Measurements from ENCODE around the gene MAFF.

MAFF gene

DNA sequence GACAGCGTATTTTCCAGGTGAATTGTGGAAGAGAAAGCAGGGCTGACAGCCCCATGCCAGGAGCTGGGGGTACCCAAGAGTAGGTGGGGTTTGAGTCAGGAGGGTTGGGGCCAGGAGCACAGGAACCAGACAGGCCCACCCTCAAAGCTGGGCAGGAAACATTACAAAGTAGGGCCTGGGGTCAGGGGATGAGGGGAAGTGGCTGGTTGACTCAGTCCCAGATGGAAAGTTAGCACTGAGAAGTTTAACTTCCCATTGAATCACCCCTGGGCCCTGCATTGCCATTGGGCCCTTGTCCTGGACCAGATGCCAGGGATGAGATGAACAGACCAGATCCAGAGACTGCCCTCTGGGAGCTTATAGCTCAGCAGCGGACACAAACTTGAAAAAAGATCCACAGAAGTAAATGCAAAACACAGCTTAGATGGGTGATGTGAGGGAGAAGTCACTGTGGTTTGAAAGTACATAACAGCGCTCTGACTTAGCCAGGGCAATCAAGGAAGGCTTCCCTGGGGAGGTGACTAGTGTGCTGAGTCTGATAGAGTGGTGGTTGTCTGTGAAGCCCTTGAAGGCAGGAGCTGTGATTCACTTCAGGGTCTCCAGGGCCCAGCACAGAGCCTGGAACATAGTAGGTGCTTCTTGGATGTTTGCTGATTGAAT is 2.2 kb downstream of the MAFF start:
- no peak for DNase-seq (ENCODE audit: low read depth in 2 of 2)

DNA sequence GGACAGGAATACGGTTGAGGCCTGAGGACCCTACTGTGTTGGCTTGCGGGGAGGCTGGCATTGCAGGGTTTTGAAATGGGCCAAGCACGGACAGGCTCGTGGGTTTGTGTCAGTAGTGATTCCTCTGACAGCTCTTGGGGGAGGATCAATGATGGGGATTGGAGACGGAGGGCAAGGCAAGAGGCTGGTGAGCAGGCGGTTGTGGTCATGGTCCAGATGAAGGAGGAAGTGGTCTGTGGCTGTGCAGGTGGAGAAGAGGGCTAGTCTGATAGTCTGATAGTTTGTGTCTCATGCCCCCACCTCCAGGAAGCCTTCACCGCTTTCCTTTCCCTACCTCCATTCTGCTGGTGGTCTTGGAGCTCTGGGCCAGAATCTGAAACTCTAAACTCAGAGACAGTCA is 3.0 kb downstream of the MAFF start:
- DNase-seq (ENCODE audit: low read depth in 2 of 2) = no peak

DNA sequence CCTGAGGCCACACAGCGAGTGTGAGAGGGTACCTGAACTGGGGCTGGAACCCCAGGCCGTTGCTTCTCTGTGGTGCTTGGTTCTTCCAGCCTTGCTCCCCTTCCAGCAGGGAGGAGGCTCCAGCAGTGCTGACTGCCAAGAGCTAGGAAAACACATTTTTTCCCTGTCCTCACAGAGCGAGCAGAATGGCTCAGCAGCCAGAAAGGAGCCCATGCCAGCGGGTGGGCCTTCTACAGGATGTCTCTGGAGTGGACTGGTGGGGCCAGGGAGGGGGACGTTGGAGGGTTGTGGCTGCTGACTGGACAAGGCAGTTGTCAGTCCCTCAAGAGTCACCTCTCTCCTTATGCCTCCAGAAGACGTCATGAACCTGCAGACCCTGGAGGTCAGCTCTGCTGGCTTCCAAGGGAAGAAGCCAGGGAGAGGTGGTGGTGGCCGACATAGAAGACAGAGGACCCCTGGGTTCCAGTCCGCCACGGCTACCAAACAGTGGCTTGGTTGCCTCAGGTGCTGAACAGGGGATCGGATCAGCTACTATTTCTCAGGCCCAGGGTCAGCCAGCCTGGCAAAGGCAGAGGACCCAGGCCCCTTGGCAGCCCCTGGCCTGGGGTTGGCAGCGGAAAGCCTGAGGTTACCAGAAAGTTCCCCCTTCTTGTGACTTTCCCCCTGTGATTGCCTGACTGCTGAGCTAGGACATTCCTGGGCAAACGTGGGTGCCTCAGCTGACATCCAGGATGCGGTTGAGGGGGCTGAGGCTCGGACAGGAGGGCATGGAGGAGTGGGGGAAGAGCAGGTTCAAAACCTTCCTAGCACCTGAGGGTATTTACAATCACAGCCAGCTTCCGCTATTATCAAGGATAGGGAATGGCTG is 3.7 kb downstream of the MAFF start:
- peak; percentile 44 to 57 for DNase-seq (ENCODE audit: low read depth in 2 of 2)

DNA sequence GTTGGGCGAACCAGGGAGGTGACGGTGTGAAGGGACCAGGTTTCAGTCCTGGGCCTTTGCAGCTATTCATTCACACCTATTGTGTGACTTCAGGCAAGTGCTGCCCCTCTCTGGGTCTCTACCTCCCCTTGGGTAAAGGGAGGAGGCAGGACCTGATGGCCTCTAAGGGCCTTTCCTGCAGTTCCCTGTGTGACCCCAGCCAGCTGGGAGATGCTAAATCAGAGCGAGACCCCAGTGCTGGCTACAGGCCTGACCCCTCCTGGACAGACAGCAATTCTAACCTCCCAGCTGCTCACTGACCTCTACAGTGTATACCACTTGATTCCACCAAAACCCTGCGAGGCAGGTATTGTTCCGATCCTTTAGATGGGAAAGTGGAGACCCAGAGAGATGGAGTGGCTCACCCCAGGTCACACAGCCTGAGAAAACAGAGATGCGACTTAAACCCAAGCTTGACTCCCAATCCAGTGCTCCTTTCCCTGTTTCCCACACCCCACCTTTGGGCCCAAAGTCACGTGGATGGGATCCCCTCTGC is 6.2 kb downstream of the MAFF start:
- DNase-seq (ENCODE audit: low read depth in 2 of 2) = no peak

DNA sequence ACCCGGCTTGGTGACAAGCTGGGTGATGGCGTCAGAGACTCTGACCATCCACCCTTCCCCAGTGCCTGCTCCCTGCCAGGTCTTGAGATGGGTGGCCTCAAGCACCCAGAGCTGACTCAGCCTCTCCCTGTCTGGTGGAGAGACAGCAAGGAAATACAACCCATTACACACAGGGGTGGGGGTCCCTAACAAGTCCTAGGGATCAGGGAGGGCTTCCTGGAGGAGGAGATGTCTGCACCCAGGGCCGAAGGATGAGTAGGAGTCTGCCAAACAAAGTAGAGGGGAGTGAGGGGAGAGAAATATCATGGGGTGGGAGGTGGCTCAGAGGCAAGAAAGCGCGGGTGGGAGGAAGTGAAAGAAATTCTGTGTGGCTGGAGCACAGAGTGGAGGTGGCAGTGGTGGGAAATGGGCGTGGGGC is 6.8 kb downstream of the MAFF start:
- no peak for DNase-seq (ENCODE audit: low read depth in 2 of 2)

DNA sequence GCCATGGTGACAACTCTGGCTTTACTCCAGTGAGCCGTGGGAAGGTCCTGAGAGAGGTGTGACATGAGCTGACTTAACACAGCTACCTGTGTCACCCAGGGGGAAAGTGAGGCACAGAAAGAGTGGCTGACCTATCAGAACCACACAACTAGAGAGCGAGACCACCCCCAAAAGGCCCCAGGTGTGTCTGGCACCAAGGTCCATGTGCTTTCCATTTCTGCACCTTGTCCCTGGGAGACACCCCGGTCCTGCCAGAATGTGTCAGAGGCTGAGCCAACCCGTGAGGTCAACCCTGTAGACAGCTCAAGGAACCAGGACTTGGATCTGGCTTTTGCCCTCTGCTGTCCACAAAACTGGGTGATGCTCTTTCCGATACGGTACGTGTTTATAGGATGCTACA is 9.8 kb downstream of the MAFF start:
- no peak for DNase-seq (ENCODE audit: low read depth in 2 of 2)

DNA sequence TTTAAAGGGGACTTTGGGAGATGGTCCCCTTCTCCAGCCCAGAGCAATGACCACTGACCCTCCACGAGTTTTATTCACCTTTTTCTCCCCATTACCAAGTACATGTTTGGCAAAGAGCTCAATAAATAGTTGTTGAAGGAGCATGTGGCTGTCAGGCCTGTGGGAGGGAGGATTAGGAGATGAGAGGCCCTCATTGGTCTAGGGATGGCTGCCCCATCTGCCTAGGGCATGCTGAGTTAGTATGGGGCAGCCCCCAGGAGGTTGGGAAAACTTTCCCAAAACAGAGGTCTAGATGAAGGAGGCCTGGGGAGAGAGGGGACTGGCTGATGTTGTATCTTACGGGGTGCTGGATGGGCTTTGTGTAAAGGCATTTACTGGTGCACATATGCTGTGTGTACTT is 10.6 kb downstream of the MAFF start:
- no peak for DNase-seq (ENCODE audit: low read depth in 2 of 2)

DNA sequence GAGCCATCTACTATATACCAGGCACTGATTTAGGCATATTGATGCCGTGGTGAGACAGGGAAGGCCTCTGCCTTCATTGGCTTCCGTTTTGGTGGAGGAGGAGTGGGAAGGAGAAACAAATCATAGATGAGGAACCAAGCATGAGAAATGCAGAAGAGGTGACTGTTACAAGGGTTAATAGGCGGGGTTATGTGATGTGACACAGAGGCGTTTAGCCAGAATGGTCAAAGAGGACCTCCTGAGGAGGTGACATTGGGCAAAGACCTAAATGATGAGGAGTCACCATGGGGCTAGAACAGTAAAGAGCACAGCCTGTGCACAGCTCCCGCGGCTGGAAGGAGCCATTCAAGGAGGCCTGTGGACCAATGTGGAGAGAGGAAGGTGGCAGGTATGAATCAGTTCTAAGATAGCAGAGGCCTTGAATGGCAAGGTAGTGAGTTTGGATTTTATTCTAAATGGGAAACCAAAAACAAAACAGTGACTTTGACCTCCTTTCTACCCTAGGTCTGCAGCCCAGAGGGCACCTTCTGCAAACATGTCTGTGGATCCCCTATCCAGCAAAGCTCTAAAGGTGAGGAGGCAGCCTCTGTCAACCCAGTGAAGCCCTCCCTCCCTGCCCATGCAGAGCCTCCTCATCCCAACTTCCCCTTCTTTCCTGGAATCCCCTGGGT is 11.7 kb downstream of the MAFF start:
- DNase-seq (ENCODE audit: low read depth in 2 of 2) = no peak

DNA sequence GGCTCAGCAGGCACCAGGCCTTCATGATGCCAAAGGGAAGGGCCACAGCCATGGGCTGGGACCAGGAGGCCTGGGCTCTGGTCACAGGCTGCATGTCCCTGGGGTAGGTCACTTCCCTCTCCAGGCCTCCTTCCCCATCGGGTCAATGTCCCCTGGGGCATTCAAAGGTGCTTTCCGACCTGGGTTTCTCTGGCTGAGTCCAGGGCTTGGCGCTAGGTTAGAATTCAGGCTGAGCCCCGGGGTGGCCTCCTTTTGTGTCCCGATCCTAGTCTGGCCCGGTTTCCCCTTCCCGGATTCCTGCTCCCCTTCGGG is 12.2 kb downstream of the MAFF start:
- no peak for DNase-seq (ENCODE audit: low read depth in 2 of 2)

DNA sequence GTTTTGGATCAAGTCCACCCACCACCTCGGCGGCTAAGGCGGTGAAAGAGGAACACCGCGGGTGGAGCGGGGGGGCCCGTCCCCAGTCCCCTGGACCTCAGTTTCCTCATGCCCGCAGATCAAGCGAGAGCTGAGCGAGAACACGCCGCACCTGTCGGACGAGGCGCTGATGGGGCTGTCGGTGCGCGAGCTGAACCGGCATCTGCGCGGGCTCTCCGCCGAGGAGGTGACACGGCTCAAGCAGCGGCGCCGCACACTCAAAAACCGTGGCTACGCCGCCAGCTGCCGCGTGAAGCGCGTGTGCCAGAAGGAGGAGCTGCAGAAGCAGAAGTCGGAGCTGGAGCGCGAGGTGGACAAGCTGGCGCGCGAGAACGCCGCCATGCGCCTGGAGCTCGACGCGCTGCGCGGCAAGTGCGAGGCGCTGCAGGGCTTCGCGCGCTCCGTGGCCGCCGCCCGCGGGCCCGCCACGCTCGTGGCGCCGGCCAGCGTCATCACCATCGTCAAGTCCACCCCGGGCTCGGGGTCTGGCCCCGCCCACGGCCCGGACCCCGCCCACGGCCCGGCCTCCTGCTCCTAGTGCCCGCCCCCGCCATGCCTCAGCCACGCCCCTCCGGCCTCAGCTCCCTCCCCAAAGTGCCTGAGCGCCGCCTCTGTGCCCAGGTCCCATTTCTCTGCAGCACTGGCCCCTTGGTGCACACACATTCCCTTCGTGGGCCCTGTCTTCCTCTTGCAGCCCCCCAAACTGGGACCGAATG is 12.7 kb downstream of the MAFF start:
- no peak for DNase-seq (ENCODE audit: low read depth in 2 of 2)

DNA sequence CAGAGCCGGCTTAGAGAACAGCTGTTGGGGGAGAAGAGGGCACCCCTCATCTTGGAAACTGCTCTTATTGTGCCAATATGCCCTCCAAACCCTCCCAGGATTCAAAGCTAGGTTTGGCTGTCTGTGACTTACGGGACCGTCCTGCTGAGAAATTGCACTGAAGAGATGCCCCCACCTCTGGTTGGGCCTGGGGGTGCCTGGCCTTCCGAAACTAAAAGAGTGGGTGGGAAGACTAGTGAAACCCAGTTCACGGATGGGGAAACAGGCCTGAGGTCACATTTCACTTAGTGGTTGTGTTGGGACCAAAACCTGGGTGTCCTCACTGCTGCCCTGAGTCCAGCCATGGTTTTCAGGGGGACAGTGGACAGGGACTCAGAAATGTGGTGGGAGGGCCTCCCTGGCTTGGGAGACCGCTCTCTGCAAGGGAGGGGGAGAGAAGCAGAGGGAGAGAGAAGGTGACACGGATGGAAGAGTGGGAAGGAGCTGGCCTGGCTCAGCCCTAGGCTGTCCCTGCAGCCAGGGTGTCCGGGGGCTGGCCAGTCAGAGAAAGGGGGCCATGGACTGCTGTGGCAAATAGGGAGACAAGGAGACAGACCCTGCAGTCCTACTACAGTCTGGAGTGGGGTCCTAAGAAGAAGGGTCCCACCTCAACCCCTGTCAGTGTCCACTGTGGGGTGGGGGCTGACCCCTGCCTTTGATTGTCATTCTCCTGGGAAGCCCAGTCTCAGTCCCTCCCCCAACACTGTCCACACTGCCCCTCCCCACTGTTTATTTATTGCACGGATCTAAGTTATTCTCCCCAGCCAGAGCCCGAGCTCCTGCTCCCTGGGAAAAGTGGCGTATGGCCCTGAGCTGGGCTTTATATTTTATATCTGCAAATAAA is 13.6 kb downstream of the MAFF start:
- DNase-seq (ENCODE audit: low read depth in 2 of 2) = no peak

DNA sequence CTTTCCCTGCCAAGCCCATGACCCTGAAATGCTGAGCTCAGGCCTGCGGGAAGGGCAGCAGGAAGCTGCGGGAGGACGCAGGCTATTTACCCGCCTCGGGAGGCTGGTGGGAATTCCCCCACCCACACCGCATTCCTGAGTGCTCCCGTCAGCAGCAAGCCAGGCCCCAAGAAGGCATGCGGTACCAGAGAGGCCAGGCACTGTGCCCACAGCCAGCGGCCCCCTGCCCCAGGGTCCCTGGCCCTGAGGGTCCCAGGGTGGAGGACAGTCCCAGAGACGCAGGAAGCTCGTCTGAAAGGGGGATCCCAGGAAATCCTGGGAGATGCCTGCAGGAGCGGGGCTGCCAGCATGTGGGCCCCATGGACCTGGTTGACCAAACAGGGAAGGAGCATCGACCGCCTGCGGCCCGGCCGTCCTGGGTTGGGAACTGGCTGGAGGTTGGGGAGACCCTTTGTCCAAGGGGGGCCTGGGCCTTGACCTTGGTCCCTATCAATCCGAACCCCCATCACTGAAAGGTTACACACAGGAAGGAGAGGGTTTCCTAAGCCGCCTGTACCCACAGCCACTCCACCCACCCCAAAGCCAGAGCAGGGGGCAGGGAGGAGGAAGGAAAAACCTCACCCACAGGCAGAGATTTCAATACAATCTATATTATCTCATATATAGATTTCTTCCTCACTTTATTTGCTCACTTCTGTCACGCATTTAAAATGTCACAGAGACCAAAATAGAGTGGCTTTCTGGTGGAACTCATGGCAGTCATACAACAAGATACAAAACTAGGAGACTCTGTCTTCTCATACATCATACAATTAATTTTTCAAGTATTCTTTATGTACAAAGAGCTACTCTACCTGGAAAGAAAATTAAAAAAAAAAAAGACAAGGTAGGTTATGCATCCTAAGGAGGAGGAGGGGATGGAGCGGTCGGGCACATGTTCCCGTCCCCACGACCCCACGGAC is 17.1 kb downstream of the MAFF start:
- DNase-seq (ENCODE audit: low read depth in 2 of 2) = peak; percentile 71 to 76

DNA sequence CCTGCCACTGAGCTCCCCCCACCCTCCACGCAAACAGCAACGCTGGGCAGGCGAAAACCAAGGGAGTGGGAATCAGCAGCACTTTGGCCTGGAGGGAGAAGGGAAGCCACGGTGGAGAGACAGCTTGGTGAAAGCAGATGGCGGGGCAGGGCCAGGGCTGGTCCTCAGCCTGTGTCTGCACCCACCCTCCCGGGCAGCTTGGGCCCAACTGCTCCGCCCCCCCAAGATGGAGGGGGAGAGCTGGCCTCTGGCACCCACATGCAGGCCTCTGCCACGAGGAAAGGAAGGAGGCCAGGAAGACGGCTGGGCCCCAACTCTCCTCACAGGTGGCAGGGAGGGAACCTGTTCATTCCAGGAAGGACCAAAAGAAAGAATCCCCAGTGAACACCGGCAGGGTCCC is 17.8 kb downstream of the MAFF start:
- DNase-seq (ENCODE audit: low read depth in 2 of 2) = no peak

DNA sequence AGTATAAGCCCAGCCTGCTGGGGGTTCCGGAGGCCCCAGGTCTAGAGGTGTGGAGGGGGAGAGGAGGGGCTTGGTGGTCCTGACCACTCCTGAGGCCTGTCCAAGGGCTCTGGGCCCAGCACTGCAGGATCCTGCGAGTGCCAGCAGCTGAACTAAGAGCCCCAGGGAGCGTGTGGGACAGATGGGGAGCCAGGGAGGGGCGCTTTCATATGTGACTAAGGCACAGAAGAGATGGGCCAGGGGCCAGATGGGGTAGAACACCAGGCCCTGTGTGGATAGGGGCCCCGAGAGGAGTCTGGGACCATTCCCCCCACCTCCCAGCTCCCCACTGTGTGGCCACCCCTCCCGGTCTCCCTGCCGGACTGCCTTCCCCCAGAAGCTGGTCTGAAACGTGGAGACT is 18.4 kb downstream of the MAFF start:
- no peak for DNase-seq (ENCODE audit: low read depth in 2 of 2)

DNA sequence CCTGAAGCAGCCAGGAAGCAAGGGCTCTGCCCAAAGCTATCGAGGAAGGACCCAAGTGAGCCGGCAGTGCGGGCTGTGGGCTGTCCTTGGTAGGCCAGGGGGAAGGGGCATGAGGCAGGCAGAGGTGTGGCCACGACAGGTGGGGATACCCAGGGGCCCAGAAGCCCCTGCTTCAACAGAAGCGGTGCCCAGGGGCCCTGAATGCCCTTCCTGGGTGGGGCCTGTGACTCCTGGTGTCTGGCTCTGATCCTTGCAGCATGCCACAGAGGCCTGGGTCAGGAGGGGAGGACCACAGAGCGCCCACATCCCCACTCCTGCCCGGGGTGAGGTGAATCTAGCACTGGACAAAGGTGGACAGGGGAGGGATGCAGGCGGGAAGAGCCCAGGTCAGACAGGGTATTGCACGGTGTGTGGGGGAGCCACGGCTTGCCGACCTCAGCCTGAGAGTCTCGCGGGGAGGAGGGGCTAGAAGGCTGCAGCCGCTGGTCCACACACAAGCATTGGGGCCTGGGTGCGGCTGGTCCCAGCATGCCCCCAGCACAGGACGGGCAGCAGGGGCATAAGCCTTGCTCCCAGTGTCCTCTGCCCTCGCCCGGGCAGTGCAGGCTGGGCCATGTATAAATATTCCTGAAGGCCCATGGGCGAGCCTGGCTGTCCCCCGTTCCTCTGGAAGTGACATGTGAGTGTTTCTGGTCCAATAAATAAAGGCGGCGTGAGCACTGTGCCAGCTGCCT is 19.0 kb downstream of the MAFF start:
- no peak for DNase-seq (ENCODE audit: low read depth in 2 of 2)

DNA sequence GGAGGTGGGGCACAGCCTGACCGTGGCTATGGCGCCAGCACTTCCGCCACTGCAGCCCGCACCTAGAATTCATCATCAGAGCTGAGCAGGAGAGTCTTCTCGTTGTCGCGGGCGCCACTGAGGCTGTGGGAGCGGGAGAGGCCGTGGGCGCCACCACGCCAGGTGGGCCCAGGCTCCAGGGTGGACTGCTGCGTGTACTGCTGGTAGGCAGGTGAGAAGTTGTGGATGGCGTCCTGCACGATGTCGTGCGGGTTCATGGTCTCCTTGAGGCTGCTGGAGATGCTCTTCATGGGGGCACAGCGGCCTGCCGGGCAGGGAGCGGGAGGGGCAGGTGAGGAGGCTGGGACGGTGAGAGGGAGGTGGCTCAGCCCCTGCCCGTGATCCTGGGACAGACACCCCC is 19.6 kb downstream of the MAFF start:
- DNase-seq (ENCODE audit: low read depth in 2 of 2) = no peak

DNA sequence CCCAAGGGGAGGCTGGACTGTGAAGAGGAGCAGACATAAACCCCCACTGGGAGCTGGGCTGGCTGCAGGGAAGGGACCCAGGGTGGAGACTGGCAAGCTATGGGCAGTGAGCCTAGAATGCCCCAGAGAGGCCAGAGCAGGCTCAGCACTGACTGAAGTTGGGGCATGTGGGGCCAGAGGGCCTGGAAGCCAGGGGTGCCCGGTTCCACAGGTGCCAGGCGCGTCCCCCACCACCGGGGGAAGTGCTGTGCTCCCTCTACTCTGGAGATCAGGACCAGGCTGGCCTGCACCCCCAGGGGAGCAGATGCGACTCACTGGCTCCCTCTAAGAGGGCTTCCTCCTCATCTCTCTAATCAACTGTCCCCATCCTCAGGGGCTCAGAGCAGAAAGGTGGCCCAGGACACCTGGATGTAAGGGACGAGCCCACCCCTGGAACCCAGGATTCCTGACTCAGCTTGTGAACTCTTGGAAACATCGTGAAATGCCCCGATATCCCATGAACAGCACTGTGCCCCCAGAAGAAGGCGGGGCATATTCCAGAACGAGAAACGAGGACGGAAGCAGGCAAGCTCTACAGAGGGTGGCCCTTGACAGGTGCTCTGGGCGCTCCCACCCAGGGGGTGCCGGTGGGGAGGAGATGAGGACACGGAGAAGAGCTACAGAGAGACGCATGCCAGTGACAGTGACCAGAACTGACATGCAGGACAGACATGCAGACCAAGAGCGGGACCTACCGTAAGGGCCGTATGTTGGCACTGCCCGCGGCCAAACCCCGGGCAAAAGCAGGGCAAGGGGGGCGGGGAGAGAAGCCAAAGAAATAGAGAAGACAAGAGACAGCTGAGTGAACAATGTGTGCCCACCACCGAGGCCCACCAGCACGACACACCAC is 20.4 kb downstream of the MAFF start:
- no peak for DNase-seq (ENCODE audit: low read depth in 2 of 2)

DNA sequence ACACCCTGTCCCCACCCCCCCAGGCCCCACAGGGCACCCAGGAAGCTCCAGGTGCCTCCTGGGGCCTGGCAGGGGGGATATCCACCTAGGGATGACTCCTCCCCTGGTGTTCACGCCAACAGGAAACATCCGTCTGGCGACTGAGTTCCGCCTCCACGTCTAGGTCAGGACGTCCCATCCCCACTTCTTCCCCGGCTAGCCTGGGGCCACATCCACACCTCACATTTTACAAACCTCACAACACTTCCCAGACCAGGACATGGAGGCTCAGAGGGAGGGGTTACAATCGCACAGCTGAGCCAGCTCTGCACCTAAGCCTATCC is 21.0 kb downstream of the MAFF start:
- DNase-seq (ENCODE audit: low read depth in 2 of 2) = no peak

All from fibroblast of skin of left quadriceps (primary cell).